Upper lobe of right lung (tissue), 1 donor: ENCODE data around the gene LIN54. TPM values are rescaled to one million over a fixed set of nuclear protein-coding genes. Genes with fewer than 3 reads are reported as not detected.
A peak's percentile ranks its signal among the peaks of the same experiment; 100 is the strongest.

Experiments used
- ATAC-seq: fragments of 200-7000 bp; cut with Tn5 transposase; one replicate; pipeline ENCODE4 v1.9.1; 2020; ENCODE audit warnings: mild to moderate bottlenecking, moderate library complexity
- DNase-seq: peaks from one replicate; pipeline ENCODE4 v3.0.0-alpha.2; 2020
- H3K27ac ChIP-seq: fragments of 200-600 bp; one replicate; pipeline ENCODE4 v1.8.0; 2022
- H3K27me3 ChIP-seq: fragments of 200-600 bp; one replicate; pipeline ENCODE4 v1.8.0; 2022; ENCODE audit warnings: mild to moderate bottlenecking
- H3K36me3 ChIP-seq: fragments of 200-600 bp; one replicate; pipeline ENCODE4 v1.8.0; 2022
- H3K4me1 ChIP-seq: fragments of 200-600 bp; one replicate; pipeline ENCODE4 v1.8.0; 2022
- H3K4me3 ChIP-seq: fragments of 200-600 bp; one replicate; pipeline ENCODE4 v1.8.0; 2022; ENCODE audit warnings: mild to moderate bottlenecking
- H3K9me3 ChIP-seq: fragments of 200-600 bp; one replicate; pipeline ENCODE4 v1.8.0; 2022
- intact Hi-C: fragments of 100-400 bp; cut with DNase I; formaldehyde crosslinking; loops from one replicate; pipeline ENCODE4 v1.11.0; 2022
- total RNA-seq: library from RNA; stranded (reverse); fragmentation: NEBNext Ultra II Directional; extraction: Animal tissue kit (Norgen Biotek cat#: 25700); gene quantifications from one replicate; pipeline ENCODE4 v1.2.1, GENCODE V29; 2021
- TF ChIP-seq, protein P1 (sequence below): fragments of 200-600 bp; IDR thresholded peaks from one replicate; pipeline ENCODE4 v1.8.0; 2022; ENCODE audit warnings: antibody characterized with exemption
- donor health status: DM: no; HTN: yes; CAD: no; lungs with severe emphysema.

Gene LIN54
- total RNA-seq, 1 donor from 2014 or later: 9.8 TPM

DNA sequence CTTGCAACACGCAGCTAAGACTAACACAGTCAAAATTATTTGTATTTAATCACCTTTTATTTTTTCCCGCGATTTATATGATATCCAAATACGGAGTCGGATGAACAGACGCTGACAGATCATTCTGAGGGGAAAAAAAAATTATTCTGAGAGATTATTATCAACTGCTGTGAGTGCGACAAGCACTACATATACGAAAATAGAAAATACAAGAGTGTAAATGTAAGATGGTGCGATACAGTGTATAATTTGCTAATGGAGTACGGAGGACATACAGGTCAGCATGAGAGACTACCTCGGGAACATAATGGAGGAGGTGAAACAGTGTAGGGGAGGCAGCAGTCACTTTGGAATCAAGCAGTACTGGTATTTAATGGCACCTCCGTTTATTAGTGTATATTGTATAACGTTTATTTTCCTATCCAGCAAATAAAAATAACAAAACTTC lies 2.8 kb upstream of the LIN54 start:
- Histone ChIP-seq H3K4me3 (peak overlapping the region; percentile 77), H3K27me3 (no peaks in the 10 kb centered on the region), H3K4me1 (peaks cover 30% of the 10 kb centered on the region), H3K27ac (peak overlapping the region; percentile 88), H3K36me3 (no peaks in the 10 kb centered on the region), H3K9me3 (no peaks in the 10 kb centered on the region)
- intact Hi-C loops: no loop called here
- TF ChIP-seq, protein P1, sequence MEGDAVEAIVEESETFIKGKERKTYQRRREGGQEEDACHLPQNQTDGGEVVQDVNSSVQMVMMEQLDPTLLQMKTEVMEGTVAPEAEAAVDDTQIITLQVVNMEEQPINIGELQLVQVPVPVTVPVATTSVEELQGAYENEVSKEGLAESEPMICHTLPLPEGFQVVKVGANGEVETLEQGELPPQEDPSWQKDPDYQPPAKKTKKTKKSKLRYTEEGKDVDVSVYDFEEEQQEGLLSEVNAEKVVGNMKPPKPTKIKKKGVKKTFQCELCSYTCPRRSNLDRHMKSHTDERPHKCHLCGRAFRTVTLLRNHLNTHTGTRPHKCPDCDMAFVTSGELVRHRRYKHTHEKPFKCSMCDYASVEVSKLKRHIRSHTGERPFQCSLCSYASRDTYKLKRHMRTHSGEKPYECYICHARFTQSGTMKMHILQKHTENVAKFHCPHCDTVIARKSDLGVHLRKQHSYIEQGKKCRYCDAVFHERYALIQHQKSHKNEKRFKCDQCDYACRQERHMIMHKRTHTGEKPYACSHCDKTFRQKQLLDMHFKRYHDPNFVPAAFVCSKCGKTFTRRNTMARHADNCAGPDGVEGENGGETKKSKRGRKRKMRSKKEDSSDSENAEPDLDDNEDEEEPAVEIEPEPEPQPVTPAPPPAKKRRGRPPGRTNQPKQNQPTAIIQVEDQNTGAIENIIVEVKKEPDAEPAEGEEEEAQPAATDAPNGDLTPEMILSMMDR: no peak
- ATAC-seq (no peak), DNase-seq (no peak)

DNA sequence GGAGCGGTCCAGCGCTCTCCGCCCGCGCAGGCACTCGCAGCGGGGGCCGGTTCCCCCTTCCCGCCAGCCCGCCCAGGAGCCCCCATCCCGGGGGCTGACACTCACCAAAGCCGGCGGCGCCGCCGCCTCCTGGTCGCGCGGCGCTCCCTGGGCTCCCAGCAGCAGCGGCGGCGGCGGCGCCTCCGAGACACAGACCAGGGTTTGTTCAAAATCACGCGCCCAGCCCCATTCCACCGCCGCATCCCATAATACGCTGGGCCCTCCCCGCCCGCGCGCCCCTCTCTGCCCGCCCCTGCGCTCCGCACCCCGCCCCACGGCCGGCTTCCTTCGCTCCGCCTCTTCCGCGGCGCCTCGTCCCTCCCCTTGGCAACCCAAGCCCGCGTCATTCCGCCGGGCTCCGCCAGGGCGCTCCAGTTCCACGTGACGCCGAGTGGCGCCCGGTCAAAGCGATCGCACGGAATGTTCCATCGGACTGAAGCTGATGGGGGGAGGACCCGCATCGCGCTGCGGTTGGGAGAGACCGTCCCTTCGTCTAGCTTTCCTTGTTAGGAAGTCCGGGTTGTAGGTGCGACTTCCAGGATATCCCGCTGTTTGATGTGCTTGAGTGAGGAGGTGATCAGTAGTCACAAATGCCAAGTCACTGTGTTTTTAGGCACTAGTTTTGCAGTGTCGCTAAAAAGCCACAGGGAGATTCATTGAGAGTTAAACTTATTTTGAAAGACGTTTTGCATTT lies 2.2 kb upstream of the LIN54 start:
- DNase-seq: peak; percentile 99
- Histone ChIP-seq H3K27me3 (no peaks in the 10 kb centered on the region), H3K27ac (peak overlapping the region; percentile 88), H3K9me3 (no peaks in the 10 kb centered on the region), H3K4me3 (peak overlapping the region; percentile 77), H3K36me3 (no peaks in the 10 kb centered on the region), H3K4me1 (peaks cover 35% of the 10 kb centered on the region)
- peak; percentile 98 for ATAC-seq
- intact Hi-C loops: no loop called here
- TF ChIP-seq, protein P1: peak; percentile 60

DNA sequence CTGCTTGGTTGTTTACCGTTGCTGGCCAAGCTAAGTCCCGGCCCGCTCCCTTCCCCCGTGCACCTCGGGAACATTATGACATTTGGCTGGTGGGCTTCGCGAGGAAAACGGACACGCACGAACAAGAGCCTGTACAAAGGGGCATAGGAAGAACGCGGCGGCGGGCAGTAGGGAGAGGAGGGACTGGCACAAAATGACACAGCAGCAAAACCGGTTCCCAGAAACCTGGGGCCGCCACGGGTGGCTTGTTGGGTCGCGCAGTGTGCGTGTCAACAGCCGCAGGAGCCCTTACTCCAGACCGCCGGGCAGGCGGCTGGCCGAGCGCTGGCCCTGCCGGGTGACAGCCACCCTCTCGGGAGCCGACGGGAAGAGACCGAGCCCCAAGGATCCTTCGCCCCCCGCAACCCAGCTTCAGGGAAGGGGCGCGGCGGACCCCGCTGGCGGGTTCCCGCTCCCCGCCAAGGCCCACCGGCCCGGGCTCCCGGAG lies 1.6 kb upstream of the LIN54 start:
- peak; percentile 1 for ATAC-seq
- H3K27ac ChIP-seq: peak overlapping the region; percentile 88

DNA sequence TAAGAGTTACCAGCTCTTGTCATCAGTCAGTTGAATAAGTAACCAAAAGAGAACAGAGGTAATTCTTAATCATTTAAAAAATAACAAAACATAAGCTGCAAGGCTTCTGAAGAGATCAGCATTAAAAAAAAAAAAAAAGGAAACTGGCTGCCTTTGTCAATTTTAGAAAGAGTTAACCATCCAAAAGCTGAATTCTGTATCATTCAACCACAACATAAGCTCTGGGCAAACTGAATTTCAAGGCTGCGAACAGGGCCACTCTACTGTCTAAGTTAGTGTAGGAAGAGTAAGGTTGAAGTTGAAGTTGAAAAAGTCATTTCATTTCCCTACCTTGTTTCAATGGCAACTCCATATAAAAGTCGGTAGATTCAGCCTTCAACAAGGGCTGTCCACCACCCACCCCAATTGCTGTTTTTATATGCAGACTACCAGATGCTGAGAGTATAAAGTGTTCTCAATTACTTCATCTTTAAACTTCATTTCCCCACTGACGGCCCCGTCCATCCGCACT lies 1.1 kb upstream of the LIN54 start:
- H3K27me3 ChIP-seq: no peaks in the 10 kb centered on the region
- intact Hi-C loops: no loop called here
- no peak for ATAC-seq
- H3K4me1 ChIP-seq: peaks cover 35% of the 10 kb centered on the region
- no peaks in the 10 kb centered on the region for H3K36me3 ChIP-seq
- DNase-seq: no peak
- H3K27ac ChIP-seq: peak overlapping the region; percentile 88
- H3K9me3 ChIP-seq: no peaks in the 10 kb centered on the region
- TF ChIP-seq, protein P1: no peak
- peak overlapping the region; percentile 77 for H3K4me3 ChIP-seq

More for the DNA sequence above, 1.6 kb upstream of the LIN54 start:
- peak; percentile 76 for DNase-seq
- TF ChIP-seq, protein P1: no peak
- Histone ChIP-seq H3K4me1 (peaks cover 35% of the 10 kb centered on the region), H3K36me3 (no peaks in the 10 kb centered on the region), H3K4me3 (peak overlapping the region; percentile 77), H3K27me3 (no peaks in the 10 kb centered on the region), H3K9me3 (no peaks in the 10 kb centered on the region)
- intact Hi-C loops: no loop called here

DNA sequence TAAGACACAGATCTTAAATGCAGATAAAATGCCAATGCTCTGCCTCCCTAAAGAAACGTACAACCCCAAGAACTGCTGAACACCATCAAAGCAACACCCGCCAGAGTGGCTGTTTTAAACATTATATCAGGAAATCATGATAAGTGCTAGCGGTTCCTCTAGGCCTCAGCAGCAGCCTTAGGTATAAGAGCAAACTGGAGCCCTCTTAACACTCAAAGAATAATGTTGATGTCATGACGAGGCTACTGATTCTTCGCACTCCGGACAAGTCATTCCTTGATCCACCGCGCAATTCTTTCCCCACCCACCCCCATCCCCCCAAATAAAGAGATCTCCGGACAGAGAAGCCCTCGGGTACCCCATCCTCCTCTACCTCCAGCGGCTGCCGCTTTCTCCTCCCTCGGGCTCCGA lies 507 bp downstream of the LIN54 start:
- DNase-seq (no peak), ATAC-seq (no peak)
- Histone ChIP-seq H3K4me3 (peak overlapping the region; percentile 90), H3K27me3 (no peaks in the 10 kb centered on the region), H3K4me1 (peaks cover 35% of the 10 kb centered on the region), H3K9me3 (no peaks in the 10 kb centered on the region), H3K36me3 (no peaks in the 10 kb centered on the region), H3K27ac (peak overlapping the region; percentile 91)
- TF ChIP-seq, protein P1: no peak
- intact Hi-C loops: no loop called here
